ENCODE data around the gene TTC39B. TPM values are rescaled to one million over a fixed set of nuclear protein-coding genes. Genes with fewer than 3 reads are reported as not detected.

Gene TTC39B
- total and polyA plus RNA-seq, 3 experiments from 2014 or later: 6.9 to 12.1 (median 11.3) TPM

DNA sequence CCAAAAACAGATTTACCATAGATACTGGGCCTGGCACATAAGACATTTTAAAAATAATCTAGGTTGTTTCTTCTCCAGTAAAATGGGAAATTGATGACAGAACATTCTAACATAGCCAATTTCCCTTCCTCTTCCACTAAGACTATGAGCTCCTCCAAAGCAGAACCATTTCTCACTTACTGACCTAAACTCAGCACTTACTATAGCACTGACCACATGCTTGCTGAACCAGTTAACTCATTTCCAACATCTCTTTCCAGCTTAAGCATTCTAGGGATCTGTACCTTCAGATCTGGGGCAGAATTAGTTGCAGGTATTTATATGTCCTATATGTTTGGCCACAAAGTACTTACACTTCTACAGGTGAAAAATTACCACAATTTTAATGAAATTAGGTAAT, 58.9 kb downstream of the TTC39B start:
- H3K36me3 ChIP-seq (ENCODE audit: insufficient read depth, low read length): no peaks in the 10 kb centered on the region
- POLR2A ChIA-PET: no interaction called here

GRCh38 chr9:15246708-15247107, 60.3 kb downstream of the TTC39B start:
- Histone ChIP-seq H3K9me3 (ENCODE audit: low read length) (no peaks in the 10 kb centered on the region), H3K27ac (ENCODE audit: low read depth, low read length) (no peak overlapping the region), H3K4me1 (ENCODE audit: insufficient read depth, low read length) (no peaks in the 10 kb centered on the region), H3K4me3 (ENCODE audit: low read length) (no peak overlapping the region), H3K27me3 (ENCODE audit: insufficient read depth, low read length, poor library complexity, severe bottlenecking) (no peaks in the 10 kb centered on the region), H3K36me3 (ENCODE audit: insufficient read depth, low read length) (no peaks in the 10 kb centered on the region)
- Mint-ChIP-seq H3K27me3 (no peaks in the 10 kb centered on the region), H3K4me1 (peaks cover 46 to 70% (median 64%) of the 10 kb centered on the region in 3 donors), H3K9me3 (no peaks in the 10 kb centered on the region), H3K27ac (peak overlapping the region in 2 of 8 donors; percentile 44), H3K4me3 (no peak overlapping the region), H3K36me3 (peaks cover 4 to 13% (median 4%) of the 10 kb centered on the region in 3 donors)
- POLR2A ChIA-PET: no interaction called here
- CTCF ChIA-PET: interaction anchor here (0.9 to 2.0 kb wide), 3 partner anchors 9 to 96 kb away, joined by 3 to 6 read pairs (median 3); no protein-coding TSS in a partner anchor
- no peak for DNase-seq

More for the DNA sequence above, 58.9 kb downstream of the TTC39B start:
- no peaks in the 10 kb centered on the region for H3K4me1 ChIP-seq (ENCODE audit: insufficient read depth, low read length)
- H3K27ac ChIP-seq (ENCODE audit: low read depth, low read length): no peak overlapping the region
- Mint-ChIP-seq H3K9me3 (no peaks in the 10 kb centered on the region), H3K27ac (peak overlapping the region in 1 of 8 donors; percentile 10), H3K36me3 (peaks cover 4 to 10% (median 6%) of the 10 kb centered on the region in 3 donors), H3K4me3 (no peak overlapping the region), H3K27me3 (no peaks in the 10 kb centered on the region), H3K4me1 (peaks cover 44 to 64% (median 64%) of the 10 kb centered on the region in 3 donors)
- H3K27me3 ChIP-seq (ENCODE audit: insufficient read depth, low read length, poor library complexity, severe bottlenecking): no peaks in the 10 kb centered on the region
- no peaks in the 10 kb centered on the region for H3K9me3 ChIP-seq (ENCODE audit: low read length)
- H3K4me3 ChIP-seq (ENCODE audit: low read length): no peak overlapping the region
- no peak for DNase-seq
- CTCF ChIA-PET: interaction anchor here (2.0 kb wide), 1 partner anchor 16 kb away, joined by 6 read pairs; no protein-coding TSS in a partner anchor

- no peak overlapping the region for H3K4me3 Mint-ChIP-seq
- Histone ChIP-seq H3K9me3 (ENCODE audit: low read length) (no peaks in the 10 kb centered on the region), H3K27ac (ENCODE audit: low read depth, low read length) (no peak overlapping the region), H3K4me3 (ENCODE audit: low read length) (no peak overlapping the region), H3K4me1 (ENCODE audit: insufficient read depth, low read length) (no peaks in the 10 kb centered on the region), H3K36me3 (ENCODE audit: insufficient read depth, low read length) (no peaks in the 10 kb centered on the region), H3K27me3 (ENCODE audit: insufficient read depth, low read length, poor library complexity, severe bottlenecking) (no peaks in the 10 kb centered on the region)
- peaks cover 4 to 13% (median 4%) of the 10 kb centered on the region in 3 donors for H3K36me3 Mint-ChIP-seq
- no peak for DNase-seq
- no peaks in the 10 kb centered on the region for H3K9me3 Mint-ChIP-seq
- H3K27me3 Mint-ChIP-seq: no peaks in the 10 kb centered on the region
- ChIA-PET CTCF (interaction anchor here (0.9 to 2.0 kb wide), 2 partner anchors 8 to 14 kb away, joined by 3 to 6 read pairs; no protein-coding TSS in a partner anchor), POLR2A (no interaction called here)
- H3K27ac Mint-ChIP-seq: no peak overlapping the region
- H3K4me1 Mint-ChIP-seq: peaks cover 46 to 69% (median 64%) of the 10 kb centered on the region in 3 donors
Observed at GRCh38 chr9:15246243-15246642, 60.8 kb downstream of the TTC39B start.

GRCh38 chr9:15244001-15244441, 63.0 kb downstream of the TTC39B start:
- H3K4me3 Mint-ChIP-seq: no peak overlapping the region
- Histone ChIP-seq H3K27me3 (ENCODE audit: insufficient read depth, low read length, poor library complexity, severe bottlenecking) (no peaks in the 10 kb centered on the region), H3K36me3 (ENCODE audit: insufficient read depth, low read length) (no peaks in the 10 kb centered on the region), H3K4me3 (ENCODE audit: low read length) (no peak overlapping the region), H3K4me1 (ENCODE audit: insufficient read depth, low read length) (peaks cover 6% of the 10 kb centered on the region), H3K9me3 (ENCODE audit: low read length) (no peaks in the 10 kb centered on the region), H3K27ac (ENCODE audit: low read depth, low read length) (no peak overlapping the region)
- DNase-seq: no peak
- H3K27me3 Mint-ChIP-seq: no peaks in the 10 kb centered on the region
- peaks cover 0 to 7% (median 3%) of the 10 kb centered on the region in 5 donors for H3K9me3 Mint-ChIP-seq
- CTCF ChIA-PET: interaction anchor here (0.8 kb wide), 1 partner anchor 13 kb away, joined by 4 read pairs; no protein-coding TSS in a partner anchor
- peaks cover 8 to 26% (median 24%) of the 10 kb centered on the region in 3 donors for H3K36me3 Mint-ChIP-seq
- H3K4me1 Mint-ChIP-seq: peaks cover 40 to 66% (median 62%) of the 10 kb centered on the region in 3 donors
- POLR2A ChIA-PET: no interaction called here
- peak overlapping the region in 3 of 8 donors; percentile 24 to 58 (median 24) for H3K27ac Mint-ChIP-seq

DNA sequence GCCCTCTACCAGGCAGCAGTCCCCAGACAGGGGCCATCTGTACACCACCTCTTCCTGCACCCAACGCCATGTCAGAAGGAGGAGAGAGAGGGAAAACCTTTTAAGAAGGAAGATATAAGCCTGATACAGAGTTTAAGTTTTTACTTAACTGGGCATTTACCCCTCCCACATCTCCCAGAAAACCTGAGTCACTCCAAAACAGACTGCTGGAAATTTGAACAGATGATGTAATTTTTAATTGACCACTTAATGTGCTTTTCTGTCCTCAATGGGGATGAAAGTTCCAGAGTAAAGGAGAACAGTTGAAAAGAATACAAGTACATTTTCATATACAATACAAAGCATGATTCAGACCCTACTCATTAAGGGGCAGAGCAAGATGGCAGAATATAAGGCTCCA, 63.9 kb downstream of the TTC39B start:
- Mint-ChIP-seq H3K27me3 (no peaks in the 10 kb centered on the region), H3K9me3 (peaks cover 2 to 16% (median 13%) of the 10 kb centered on the region in 5 donors), H3K27ac (peak overlapping the region in 1 of 8 donors; percentile 21), H3K4me1 (peaks cover 39 to 57% (median 57%) of the 10 kb centered on the region in 3 donors), H3K36me3 (peaks cover 12 to 35% (median 33%) of the 10 kb centered on the region in 3 donors), H3K4me3 (no peak overlapping the region)
- ChIA-PET CTCF (no interaction called here), POLR2A (no interaction called here)
- no peak for DNase-seq
- Histone ChIP-seq H3K9me3 (ENCODE audit: low read length) (peaks cover under 1% of the 10 kb centered on the region), H3K27ac (ENCODE audit: low read depth, low read length) (no peak overlapping the region), H3K4me3 (ENCODE audit: low read length) (no peak overlapping the region), H3K27me3 (ENCODE audit: insufficient read depth, low read length, poor library complexity, severe bottlenecking) (no peaks in the 10 kb centered on the region), H3K36me3 (ENCODE audit: insufficient read depth, low read length) (no peaks in the 10 kb centered on the region), H3K4me1 (ENCODE audit: insufficient read depth, low read length) (peaks cover 6% of the 10 kb centered on the region)

DNA sequence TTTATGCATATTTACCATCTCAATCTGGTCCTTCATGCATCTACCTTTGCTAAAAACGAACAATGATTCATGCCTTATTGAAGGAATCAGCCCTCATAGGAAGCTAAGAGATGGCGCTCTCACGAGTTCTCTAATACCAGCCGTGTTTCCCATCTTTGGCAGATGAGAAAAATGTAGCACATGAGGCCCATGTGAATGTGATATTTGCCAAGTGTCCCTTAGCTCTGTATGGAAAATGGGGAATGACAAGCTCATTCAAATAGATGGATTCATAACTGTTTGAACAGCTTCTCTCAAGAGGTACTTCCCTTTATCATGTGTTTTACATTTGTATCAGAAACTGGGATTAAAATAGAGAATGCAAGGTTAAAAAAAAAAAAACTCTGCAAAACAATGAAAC, 66.1 kb downstream of the TTC39B start:
- Mint-ChIP-seq H3K9me3 (peaks cover 19 to 38% (median 31%) of the 10 kb centered on the region in 5 donors), H3K36me3 (peaks cover 22 to 55% (median 47%) of the 10 kb centered on the region in 3 donors), H3K27ac (no peak overlapping the region), H3K27me3 (peaks cover 0 to 1% of the 10 kb centered on the region in 2 donors), H3K4me1 (peaks cover 37 to 58% (median 44%) of the 10 kb centered on the region in 3 donors), H3K4me3 (no peak overlapping the region)
- H3K27ac ChIP-seq (ENCODE audit: low read depth, low read length): no peak overlapping the region
- ChIA-PET CTCF (no interaction called here), POLR2A (no interaction called here)
- H3K27me3 ChIP-seq (ENCODE audit: insufficient read depth, low read length, poor library complexity, severe bottlenecking): no peaks in the 10 kb centered on the region
- no peaks in the 10 kb centered on the region for H3K36me3 ChIP-seq (ENCODE audit: insufficient read depth, low read length)
- H3K4me3 ChIP-seq (ENCODE audit: low read length): no peak overlapping the region
- no peak for DNase-seq
- H3K9me3 ChIP-seq (ENCODE audit: low read length): peaks cover 7% of the 10 kb centered on the region
- H3K4me1 ChIP-seq (ENCODE audit: insufficient read depth, low read length): peaks cover 6% of the 10 kb centered on the region

DNA sequence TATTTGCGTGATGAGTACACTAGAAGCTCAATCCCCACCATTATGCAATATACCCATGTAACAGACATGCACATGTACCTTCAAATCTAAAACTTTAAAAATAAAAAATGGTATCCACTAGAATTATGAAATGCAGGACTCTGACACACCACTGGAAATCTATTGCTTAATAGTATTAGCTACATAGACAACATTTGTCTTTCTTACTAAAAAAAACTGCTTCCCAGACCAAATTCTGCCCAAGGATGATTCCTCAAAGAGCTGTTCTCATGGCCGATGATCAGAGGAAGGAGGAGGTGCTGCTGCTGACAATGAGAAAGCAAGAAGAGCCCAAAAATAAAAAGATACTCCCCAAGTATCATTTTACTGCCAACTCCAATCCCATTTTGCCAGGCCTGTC, 67.2 kb downstream of the TTC39B start:
- Mint-ChIP-seq H3K36me3 (peaks cover 26 to 63% (median 49%) of the 10 kb centered on the region in 3 donors), H3K4me3 (no peak overlapping the region), H3K27me3 (peaks cover 0 to 1% of the 10 kb centered on the region in 2 donors), H3K4me1 (peaks cover 37 to 54% (median 40%) of the 10 kb centered on the region in 3 donors), H3K27ac (no peak overlapping the region), H3K9me3 (peaks cover 27 to 46% (median 40%) of the 10 kb centered on the region in 5 donors)
- H3K4me3 ChIP-seq (ENCODE audit: low read length): no peak overlapping the region
- ChIA-PET POLR2A (no interaction called here), CTCF (no interaction called here)
- peaks cover 6% of the 10 kb centered on the region for H3K4me1 ChIP-seq (ENCODE audit: insufficient read depth, low read length)
- no peaks in the 10 kb centered on the region for H3K36me3 ChIP-seq (ENCODE audit: insufficient read depth, low read length)
- no peak overlapping the region for H3K27ac ChIP-seq (ENCODE audit: low read depth, low read length)
- peaks cover 7% of the 10 kb centered on the region for H3K9me3 ChIP-seq (ENCODE audit: low read length)
- H3K27me3 ChIP-seq (ENCODE audit: insufficient read depth, low read length, poor library complexity, severe bottlenecking): no peaks in the 10 kb centered on the region
- no peak for DNase-seq

DNA sequence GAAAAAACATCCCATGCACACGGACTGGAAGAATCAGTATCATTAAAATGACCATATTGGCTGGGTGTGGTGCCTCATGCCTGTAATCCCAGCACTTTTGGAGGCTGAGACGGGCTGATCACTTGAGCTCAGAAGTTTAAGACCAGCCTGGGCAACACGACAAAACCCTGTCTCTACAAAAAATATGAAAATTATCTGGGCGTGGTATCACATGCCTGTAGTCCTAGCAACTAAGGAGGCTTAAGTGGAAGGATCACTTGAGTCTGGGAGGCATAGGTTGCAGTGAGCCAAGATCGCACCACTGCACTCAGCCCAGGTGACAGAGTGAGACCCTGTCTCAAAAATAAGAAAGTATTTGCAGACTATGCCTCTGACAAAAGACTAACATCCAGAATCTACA, 68.4 kb downstream of the TTC39B start:
- H3K27ac Mint-ChIP-seq: peak overlapping the region in 1 of 8 donors; percentile 5
- Histone ChIP-seq H3K27ac (ENCODE audit: low read depth, low read length) (no peak overlapping the region), H3K4me3 (ENCODE audit: low read length) (no peak overlapping the region), H3K4me1 (ENCODE audit: insufficient read depth, low read length) (peaks cover 6% of the 10 kb centered on the region), H3K36me3 (ENCODE audit: insufficient read depth, low read length) (no peaks in the 10 kb centered on the region), H3K27me3 (ENCODE audit: insufficient read depth, low read length, poor library complexity, severe bottlenecking) (no peaks in the 10 kb centered on the region), H3K9me3 (ENCODE audit: low read length) (peaks cover 7% of the 10 kb centered on the region)
- peaks cover 22 to 59% (median 46%) of the 10 kb centered on the region in 3 donors for H3K36me3 Mint-ChIP-seq
- ChIA-PET POLR2A (no interaction called here), CTCF (no interaction called here)
- peaks cover 28 to 46% (median 32%) of the 10 kb centered on the region in 3 donors for H3K4me1 Mint-ChIP-seq
- no peak for DNase-seq
- no peak overlapping the region for H3K4me3 Mint-ChIP-seq
- peaks cover 27 to 46% (median 40%) of the 10 kb centered on the region in 5 donors for H3K9me3 Mint-ChIP-seq
- H3K27me3 Mint-ChIP-seq: peaks cover 0 to 1% of the 10 kb centered on the region in 2 donors

Data from CD8-positive, alpha-beta memory T cell (primary cell).